Activated T-cell treated with anti-CD3 and anti-CD28 coated beads, Interleukin-2, amount 50 U/mL, for 48 hours (primary cell): ENCODE results near the gene SKI.

Experiments
- DNase-seq, 2 experiments: peaks; one replicate each; pipeline ENCODE4 v3.0.0-alpha.2; 2020

Gene SKI

GRCh38 chr1:2267051-2267830 is 39.1 kb downstream of the SKI start:
- DNase-seq = no peak

GRCh38 chr1:2267862-2268261 is 39.7 kb downstream of the SKI start:
- no peak for DNase-seq

- no peak for DNase-seq
Measured at GRCh38 chr1:2268285-2269056, 40.4 kb downstream of the SKI start.

DNA sequence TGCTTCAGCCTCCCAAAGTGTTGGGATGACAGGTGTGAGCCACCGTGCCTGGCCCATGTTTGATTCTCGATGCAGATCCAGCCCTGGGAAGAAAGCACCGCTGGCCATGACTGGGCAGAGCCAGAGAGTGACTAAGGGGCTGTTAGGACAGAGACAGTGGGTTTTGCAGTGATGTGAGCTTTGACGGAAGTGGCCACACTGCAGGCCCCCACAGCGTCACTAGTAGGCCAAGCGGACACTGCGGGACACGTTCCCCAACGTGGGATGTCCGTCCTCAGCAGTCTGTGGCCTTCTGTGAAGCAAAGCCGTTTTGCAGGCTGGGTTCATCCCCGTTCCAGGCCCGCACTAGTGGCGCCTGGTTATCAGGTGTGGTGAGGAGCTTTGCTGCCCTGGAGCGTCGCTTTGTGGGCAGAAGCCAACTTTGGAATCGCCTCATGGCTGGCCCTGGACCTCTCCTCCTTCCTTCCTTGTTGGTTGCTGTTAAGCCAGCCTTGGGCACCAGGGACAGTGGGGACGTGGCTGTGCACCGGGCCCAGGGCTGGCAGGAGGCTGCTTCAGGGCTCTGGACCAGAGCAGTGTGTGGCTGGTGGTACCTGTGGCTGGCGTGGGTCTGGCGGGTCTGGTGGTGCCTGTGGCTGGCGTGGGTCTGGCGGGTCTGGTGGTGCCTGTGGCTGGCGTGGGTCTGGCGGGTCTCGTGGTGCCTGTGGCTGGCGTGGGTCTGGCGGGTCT is 41.2 kb downstream of the SKI start:
- no peak for DNase-seq

DNA sequence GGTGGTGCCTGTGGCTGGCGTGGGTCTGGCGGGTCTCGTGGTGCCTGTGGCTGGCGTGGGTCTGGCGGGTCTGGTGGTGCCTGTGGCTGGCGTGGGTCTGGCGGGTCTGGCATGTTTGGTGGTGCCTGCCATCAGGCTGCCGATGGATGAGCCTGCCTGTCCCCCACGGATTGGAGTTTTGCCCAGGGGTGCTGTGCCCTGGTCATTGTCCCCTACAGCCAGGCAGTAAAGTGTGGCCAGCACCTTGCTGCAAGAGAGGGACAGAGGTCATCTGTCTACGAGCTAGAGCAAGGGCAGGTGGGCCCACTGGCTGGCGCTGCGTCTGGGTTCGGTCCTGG is 41.8 kb downstream of the SKI start:
- no peak for DNase-seq

- no peak for DNase-seq
Measured at GRCh38 chr1:2270260-2271100, 42.4 kb downstream of the SKI start.

- DNase-seq = no peak
Measured at GRCh38 chr1:2271211-2271721, 43.1 kb downstream of the SKI start.

DNA sequence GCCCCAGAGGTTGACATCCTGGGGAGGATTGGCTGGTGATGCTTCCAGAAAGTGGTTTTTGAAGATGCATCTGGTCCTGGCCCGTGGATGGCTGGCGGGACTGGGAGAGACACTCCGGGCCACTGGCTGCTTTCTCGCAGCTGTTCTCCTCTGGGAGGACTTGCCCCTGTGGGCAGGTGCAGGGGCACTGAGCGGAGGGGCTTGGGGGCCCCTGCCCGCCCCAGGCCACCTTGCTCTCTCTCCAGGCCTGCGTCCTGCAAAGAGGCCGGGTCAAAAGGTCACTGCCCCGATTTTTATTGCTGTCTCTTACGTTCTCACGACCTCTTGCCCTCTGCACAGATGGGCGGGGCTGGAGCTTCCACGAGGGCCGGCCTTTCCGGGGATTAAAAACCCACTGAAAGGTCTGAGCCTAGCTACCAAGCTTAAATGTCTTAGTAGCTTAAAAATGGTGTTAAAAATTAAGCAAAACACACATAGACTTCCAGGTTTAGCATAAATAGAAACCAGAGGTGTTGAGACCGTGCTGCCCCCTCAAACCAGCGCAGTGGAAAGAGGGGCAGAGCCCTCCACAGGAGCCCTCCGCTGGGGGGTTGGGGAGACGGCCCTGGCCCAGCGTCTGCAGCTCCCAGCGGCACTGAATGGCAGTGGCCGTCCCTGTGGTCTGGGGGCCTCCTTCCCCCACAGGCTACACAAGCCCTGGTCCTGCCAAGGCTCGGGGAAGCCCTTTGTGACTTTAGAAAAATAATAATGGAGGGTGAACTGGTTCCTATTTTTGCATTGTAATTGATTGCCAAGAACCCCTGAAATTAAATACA is 43.9 kb downstream of the SKI start:
- no peak for DNase-seq

DNA sequence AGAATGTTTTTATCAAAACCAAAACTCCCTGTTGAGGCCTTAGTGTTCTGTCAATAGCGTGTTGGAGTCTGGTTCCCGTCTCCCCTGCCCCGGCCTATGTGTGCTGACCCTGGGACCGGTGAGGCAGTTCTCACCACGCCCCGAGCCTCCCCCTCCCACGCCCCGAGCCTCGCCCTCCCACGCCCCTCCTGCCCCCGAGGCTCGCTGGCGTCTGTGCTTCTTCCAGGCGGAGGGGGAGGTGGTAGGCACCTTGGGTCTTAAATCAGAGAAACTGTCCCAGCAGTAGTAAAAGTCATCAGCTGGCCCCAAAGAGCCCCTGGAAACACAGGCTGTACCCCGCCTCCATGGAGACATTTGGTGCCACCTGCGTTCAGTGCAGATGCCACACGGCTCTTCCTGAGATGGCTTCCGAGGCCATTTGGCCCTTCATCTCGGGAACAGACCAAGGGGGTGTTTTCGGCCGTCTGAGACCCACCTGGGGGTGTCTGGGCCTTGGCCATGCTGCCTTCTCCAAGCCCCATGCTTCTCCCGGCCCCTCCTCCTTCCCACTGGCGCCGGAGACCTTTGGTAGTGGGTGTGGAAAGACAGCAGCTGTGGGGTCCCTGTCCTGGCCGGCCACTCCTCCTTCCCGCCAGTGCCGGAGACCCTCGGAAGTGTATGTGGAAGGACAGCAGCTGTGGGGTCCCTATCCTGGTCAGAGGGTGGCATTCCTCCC is 44.7 kb downstream of the SKI start:
- no peak for DNase-seq

DNA sequence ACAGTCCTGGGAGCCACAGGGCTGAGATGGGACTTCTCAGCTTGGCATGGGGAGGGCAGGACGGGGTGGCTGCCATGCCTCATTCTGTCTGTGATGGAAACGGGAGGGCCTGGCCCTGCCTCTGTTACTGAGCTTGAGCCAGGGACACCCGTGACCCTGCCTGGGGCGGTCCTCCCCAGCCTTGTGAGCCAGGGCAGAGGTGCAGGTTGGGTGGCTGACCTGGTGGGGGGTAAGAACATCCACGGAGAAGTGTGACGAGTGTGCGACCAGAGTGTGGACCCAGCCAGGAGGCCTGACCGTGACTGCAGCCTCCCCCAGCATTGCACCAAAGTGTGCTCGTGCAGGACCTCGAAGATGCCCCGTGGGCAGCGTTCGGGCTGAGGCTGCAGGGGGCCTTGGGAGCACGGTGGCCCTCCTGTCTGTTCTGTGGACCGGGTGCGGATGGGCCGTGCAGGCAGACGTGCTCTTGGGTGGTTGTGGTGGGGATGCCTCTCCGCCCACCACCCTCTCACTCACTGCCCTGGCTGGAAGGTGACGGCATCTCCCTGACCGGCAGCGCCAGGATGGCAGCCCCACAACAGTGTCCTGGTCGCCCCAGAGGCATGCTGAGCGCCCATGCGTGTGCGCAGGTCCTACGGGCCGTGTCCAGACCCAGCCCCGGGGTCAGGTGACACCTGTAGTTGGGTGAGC is 45.4 kb downstream of the SKI start:
- no peak for DNase-seq

DNA sequence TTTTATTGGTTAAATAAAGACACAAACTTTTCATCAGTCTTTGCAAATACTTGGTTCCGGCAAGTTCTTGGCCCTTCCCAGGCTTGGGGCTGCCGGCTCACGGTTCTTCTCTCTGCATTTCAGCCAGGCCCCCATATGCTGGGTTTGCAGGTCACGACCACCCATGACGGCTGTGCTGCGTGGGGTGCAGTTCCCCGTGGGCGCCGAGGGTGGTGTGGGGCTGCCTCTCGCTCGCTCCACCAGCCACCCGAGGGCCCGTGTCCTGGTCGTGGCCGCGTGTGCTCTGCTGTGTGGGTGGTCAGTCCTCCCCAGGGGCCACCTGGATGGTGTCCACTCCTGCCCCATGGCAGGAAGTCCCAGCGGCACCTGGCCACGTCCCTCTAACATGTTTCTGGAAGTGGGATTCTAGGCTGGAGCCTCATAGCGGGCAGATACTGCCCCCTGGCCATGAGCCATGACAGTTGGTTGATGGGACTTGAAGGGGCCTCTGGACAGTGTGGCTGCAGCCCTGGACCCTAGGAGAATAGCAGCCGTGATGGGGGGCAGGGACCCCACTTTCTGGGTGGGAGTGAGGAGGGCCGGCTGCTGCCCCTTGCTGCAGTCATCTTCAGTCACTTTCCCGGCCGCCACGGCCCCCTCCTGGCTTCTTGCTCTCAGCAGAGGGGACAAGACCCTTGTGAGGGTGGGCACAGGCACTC is 46.3 kb downstream of the SKI start:
- DNase-seq = no peak

- DNase-seq = no peak
Measured at GRCh38 chr1:2274929-2275475, 46.9 kb downstream of the SKI start.

DNA sequence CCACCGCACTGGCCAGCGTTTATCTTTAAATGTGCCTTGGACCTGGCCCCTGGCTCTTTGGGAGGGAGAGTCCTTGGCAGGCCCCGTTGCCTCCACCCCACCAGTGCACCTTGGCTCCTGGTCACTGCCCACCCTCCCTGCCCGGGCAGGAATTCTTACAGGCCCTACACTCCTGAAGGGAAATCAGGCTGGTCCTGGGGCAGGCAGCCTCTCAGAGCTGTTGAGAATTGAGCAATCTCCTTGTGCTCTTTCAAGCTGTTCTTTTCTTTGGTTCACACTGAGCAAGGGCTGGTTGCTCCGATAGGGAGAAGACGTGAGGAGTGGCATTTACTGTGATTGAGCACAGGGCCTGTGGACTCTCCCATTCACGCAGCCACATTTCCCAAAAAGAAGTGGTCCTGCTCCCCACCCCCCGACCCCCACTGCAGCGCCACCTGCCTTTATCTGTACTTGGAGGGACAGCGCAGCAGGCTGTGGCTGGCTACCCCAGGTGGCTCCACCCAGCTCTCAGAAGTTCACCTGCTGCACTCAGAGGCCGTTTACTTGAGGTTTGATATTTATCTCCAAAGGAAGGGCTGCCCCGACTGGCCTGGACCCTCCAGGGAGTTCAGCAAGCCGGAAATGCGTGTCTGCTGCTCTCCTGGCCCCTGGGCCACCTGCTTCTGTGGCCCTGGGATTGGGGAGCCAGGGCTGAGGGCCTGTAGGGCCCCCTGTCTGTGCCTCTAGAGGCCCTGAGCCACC is 47.8 kb downstream of the SKI start:
- no peak for DNase-seq

- DNase-seq = no peak
Measured at GRCh38 chr1:2276803-2277580, 48.9 kb downstream of the SKI start.

DNA sequence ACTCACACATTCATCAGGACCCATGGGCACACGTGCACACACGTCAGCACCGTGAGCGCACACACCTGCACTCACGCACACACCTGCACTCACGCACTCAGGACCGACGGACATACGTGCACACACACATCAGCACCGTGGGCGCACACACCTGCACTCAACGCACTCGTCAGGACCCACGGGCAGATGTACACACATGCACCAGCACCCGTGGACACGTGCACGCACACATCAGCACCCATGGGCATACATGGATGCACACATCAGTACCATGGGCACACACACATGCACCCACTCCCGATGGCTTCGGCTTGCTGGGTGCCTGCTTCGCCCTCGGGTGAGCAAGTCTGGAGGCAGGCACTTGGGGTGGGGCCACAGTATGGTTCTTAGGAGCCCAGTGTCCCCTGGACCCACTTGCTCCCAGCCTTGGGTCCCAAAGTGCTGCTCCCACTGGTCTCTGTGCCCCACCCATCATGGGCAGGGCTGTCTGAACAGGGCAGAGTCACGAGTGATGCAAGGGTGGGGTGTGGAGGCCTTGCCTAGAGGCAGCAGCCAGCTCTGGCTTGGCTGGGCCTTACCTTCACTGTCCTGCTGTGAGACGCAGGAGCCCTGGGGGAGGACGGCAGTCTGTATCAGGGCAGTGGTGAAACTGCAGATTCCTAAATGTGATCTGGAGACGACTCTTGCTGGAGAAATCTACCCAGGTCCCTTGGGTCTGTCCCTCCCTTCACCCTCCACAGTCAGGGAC is 49.8 kb downstream of the SKI start:
- DNase-seq = no peak

- DNase-seq = no peak
Measured at GRCh38 chr1:2278591-2279209, 50.6 kb downstream of the SKI start.

GRCh38 chr1:2279210-2279639 is 51.1 kb downstream of the SKI start:
- no peak for DNase-seq
